Large intestine (tissue), 3 donors: ENCODE measurements around the gene WFDC1. TPM values are rescaled to one million over a fixed set of nuclear protein-coding genes. Genes with fewer than 3 reads are reported as not detected.

Experiments used
- DNase-seq, 2 donors: peaks; one replicate each; pipeline versions ENCODE4 v3.0.0 to v3.0.0-alpha.2; 2013
- H3K27ac ChIP-seq: one replicate; pipeline ENCODE4 v1.5.1; 2013; ENCODE audit warnings: low read length
- H3K27me3 ChIP-seq: 2 replicates; pipeline ENCODE4 v1.6.1; 2013; ENCODE audit warnings: low read length; ENCODE audit not compliant: control insufficient read depth, insufficient read depth
- H3K36me3 ChIP-seq: 2 replicates; pipeline ENCODE4 v1.6.1; 2013; ENCODE audit warnings: low read length; ENCODE audit not compliant: control insufficient read depth, insufficient read depth
- H3K4me1 ChIP-seq: one replicate; pipeline ENCODE4 v1.6.1; 2013; ENCODE audit warnings: low read length; ENCODE audit not compliant: control insufficient read depth, insufficient read depth
- H3K4me3 ChIP-seq: one replicate; pipeline ENCODE4 v1.5.1; 2013; ENCODE audit warnings: low read length
- H3K9me3 ChIP-seq: one replicate; pipeline ENCODE4 v1.6.1; 2013; ENCODE audit warnings: mild to moderate bottlenecking, low read depth, low read length, moderate library complexity; ENCODE audit not compliant: control insufficient read depth
- WGBS: methylation state at CpG from one replicate; pipeline ENCODE4 v1.1.5; 2013; ENCODE audit warnings: low lambda C conversion rate; ENCODE audit not compliant: insufficient coverage; 5-methylcytosine and 5-hydroxymethylcytosine counted together
- polyA plus RNA-seq: library from polyadenylated mRNA; unstranded; fragments of 120-200 nt; gene quantifications from one replicate; pipeline ENCODE4 v1.2.1, GENCODE V29; 2013

Gene WFDC1
- polyA plus RNA-seq, 1 donor: 18.6 TPM

DNA sequence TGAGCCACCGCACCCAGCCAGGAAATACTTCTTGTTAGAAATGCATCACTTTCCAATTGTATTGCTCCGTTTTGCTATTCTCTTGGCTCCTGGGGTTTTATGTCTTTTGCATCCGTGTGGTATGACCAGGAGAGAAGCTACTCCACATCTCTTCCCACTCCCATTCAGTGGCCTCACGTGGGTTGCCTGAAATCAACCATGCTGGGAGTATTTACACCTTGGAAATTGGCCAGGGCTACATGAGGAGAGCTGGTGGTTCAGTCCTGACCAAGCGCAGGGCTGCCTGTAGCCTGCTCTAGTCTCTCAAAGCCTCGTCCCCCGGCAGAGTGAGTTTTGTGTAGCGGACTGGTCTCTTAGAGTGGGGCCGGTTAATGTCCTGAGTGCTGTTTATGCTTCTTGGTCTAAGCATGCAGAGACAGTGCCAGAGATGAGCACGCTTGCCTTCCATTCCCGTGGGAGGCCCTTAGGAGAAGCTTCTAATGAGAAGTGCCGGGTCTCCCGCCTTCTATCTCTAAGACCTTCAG, 3.8 kb downstream of the WFDC1 start:
- no peak for DNase-seq
- Histone ChIP-seq H3K27me3 (peaks cover 21% of the 10 kb centered on the region), H3K36me3 (no peaks in the 10 kb centered on the region), H3K4me3 (no peak overlapping the region), H3K9me3 (no peaks in the 10 kb centered on the region), H3K4me1 (peaks cover 3% of the 10 kb centered on the region), H3K27ac (peak overlapping the region; percentile 35)
- no CpG with 5 or more reads among the region's 13 CpGs for WGBS

DNA sequence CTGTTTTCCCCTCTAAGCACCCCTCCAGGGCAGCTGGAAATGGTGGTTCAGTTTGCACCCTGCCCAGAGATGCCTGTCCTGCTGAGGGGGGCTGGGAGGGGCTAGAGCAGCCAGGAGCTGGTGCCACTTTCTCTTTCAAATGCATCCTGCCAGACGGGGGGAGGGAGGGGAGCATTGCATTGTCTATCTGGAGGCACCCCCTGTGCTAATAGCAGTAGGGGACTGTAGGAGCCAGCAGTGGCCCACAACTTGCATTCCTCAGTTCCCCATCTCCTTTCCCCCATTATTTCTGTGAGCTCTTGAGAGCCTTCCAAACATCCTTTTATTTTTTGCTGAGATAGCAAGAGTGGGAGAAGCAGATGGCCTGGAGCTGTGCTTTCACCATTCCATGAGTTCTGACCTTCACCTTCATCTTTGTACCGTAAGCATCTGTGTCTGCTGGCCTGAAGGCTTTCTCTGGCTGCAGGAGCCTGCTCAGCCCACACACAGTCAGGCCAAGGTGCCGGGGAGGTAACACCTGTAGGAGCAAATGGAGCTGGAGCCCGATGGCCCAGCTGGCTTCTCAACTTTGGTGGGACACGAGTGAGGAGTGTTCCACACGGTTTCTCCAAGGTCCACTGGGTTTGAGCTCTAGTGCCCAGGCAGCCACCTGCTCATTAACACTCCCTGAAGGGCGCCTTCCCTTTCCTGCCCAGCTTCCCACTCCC, 5.2 kb downstream of the WFDC1 start:
- Histone ChIP-seq H3K27ac (peak overlapping the region; percentile 44), H3K27me3 (peaks cover 17% of the 10 kb centered on the region), H3K9me3 (no peaks in the 10 kb centered on the region), H3K36me3 (no peaks in the 10 kb centered on the region), H3K4me1 (peaks cover 3% of the 10 kb centered on the region), H3K4me3 (no peak overlapping the region)
- no peak for DNase-seq
- no CpG with 5 or more reads among the region's 7 CpGs for WGBS

- Histone ChIP-seq H3K36me3 (no peaks in the 10 kb centered on the region), H3K27ac (peak overlapping the region; percentile 75), H3K4me1 (peaks cover 3% of the 10 kb centered on the region), H3K27me3 (peaks cover 8% of the 10 kb centered on the region), H3K9me3 (no peaks in the 10 kb centered on the region), H3K4me3 (no peak overlapping the region)
- DNase-seq: no peak
- 85% methylated on average over 2 of the region's 28 CpGs for WGBS
These were observed 7.7 kb downstream of the WFDC1 start for GRCh38 chr16:84302111-84302954.

DNA sequence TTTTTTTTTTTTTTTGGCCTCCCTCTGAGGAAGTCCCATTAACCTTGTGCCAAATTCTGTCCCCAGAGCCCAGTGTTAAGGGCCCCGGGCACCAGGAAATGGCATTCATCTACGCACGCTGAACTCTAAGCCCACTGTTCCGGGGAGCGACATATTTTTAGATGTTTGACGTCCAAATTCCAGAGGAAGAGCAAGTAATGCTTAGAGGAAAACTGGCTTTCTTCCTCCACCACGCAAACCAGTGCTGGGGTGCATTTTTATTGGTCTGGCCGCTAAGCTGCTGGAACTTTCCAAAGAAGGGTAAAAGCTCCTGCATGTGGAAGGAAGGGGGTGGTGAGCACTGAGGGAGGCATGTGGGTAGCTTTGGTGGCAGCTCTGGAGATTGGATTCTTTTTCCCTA, 8.3 kb downstream of the WFDC1 start:
- Histone ChIP-seq H3K36me3 (no peaks in the 10 kb centered on the region), H3K4me3 (no peak overlapping the region), H3K27me3 (peaks cover 8% of the 10 kb centered on the region), H3K9me3 (no peaks in the 10 kb centered on the region), H3K27ac (peak overlapping the region; percentile 75), H3K4me1 (no peaks in the 10 kb centered on the region)
- DNase-seq: peak in 1 of 2 donors; percentile 50
- WGBS: no CpG with 5 or more reads among the region's 8 CpGs

GRCh38 chr16:84303516-84303915, 8.8 kb downstream of the WFDC1 start:
- Histone ChIP-seq H3K4me3 (no peak overlapping the region), H3K4me1 (no peaks in the 10 kb centered on the region), H3K27me3 (peaks cover 8% of the 10 kb centered on the region), H3K27ac (peak overlapping the region; percentile 75), H3K36me3 (no peaks in the 10 kb centered on the region), H3K9me3 (no peaks in the 10 kb centered on the region)
- 82% methylated on average over 2 of the region's 7 CpGs for WGBS
- DNase-seq: no peak

GRCh38 chr16:84306564-84306963, 11.9 kb downstream of the WFDC1 start:
- no peaks in the 10 kb centered on the region for H3K36me3 ChIP-seq
- peaks cover 8% of the 10 kb centered on the region for H3K27me3 ChIP-seq
- no peaks in the 10 kb centered on the region for H3K9me3 ChIP-seq
- no CpG with 5 or more reads among the region's 3 CpGs for WGBS
- no peak overlapping the region for H3K4me3 ChIP-seq
- DNase-seq: no peak
- H3K4me1 ChIP-seq: no peaks in the 10 kb centered on the region
- H3K27ac ChIP-seq: no peak overlapping the region

- no peaks in the 10 kb centered on the region for H3K4me1 ChIP-seq
- H3K36me3 ChIP-seq: no peaks in the 10 kb centered on the region
- H3K27me3 ChIP-seq: peaks cover 8% of the 10 kb centered on the region
- no peaks in the 10 kb centered on the region for H3K9me3 ChIP-seq
- no peak overlapping the region for H3K27ac ChIP-seq
- no peak overlapping the region for H3K4me3 ChIP-seq
- DNase-seq: no peak
- WGBS: 67% methylated on average over 3 of the region's 22 CpGs
These were observed 12.7 kb downstream of the WFDC1 start for GRCh38 chr16:84307209-84307954.

DNA sequence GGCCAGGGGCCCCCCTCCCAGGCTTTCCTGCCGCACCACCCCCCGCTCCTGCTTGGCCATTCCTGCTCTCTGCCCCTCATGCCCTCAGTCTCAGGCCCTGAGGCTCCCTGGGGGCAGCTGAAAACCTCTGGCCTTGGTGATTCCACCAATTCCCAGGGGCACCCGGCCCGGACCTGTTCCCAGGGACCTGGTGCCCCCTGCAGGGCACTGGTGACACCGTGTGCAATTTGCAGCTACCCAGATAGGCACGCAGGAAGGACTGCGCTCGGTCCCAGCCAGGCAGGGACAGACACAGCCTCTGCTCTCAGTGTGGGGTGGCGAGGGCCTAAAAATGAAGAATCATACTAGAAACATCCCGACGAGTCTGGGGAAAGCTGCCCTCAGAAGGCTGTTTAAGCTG, 13.4 kb downstream of the WFDC1 start:
- no CpG with 5 or more reads among the region's 11 CpGs for WGBS
- Histone ChIP-seq H3K27ac (no peak overlapping the region), H3K4me3 (no peak overlapping the region), H3K27me3 (peaks cover 10% of the 10 kb centered on the region), H3K4me1 (no peaks in the 10 kb centered on the region), H3K36me3 (no peaks in the 10 kb centered on the region), H3K9me3 (no peaks in the 10 kb centered on the region)
- DNase-seq: no peak

- no peak for DNase-seq
- Histone ChIP-seq H3K27ac (no peak overlapping the region), H3K27me3 (peaks cover 12% of the 10 kb centered on the region), H3K36me3 (no peaks in the 10 kb centered on the region), H3K4me3 (no peak overlapping the region), H3K9me3 (no peaks in the 10 kb centered on the region), H3K4me1 (no peaks in the 10 kb centered on the region)
- no CpG with 5 or more reads among the region's 7 CpGs for WGBS
These were observed 16.0 kb downstream of the WFDC1 start for GRCh38 chr16:84310642-84311041.

DNA sequence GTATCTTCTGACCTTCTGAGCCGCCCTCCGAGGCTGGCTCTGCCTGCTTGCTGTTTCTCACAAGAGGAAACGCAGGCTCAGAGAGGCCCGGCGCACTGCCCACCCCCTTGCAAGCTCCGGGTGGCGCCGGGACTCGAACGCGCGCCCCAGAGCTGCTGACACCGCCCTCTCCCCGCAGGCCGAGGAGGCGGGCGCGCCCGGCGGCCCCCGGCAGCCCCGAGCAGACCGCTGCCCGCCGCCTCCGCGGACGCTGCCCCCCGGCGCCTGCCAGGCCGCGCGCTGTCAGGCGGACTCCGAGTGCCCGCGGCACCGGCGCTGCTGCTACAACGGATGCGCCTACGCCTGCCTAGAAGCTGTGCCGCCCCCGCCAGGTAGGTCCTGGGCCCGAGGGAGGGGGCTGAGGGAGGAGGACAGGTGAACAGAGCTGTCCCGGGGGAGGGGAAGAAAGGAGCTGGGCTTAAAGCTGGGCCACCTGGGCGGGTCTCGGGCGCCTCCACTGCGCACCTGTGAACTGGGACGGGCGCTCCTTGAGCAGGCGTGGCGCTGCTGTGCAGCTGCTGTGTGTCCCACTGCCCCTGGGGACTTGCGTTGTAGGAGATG, 18.2 kb downstream of the WFDC1 start:
- H3K4me1 ChIP-seq: no peaks in the 10 kb centered on the region
- H3K4me3 ChIP-seq: no peak overlapping the region
- peak; percentile 33 to 73 for DNase-seq
- no peak overlapping the region for H3K27ac ChIP-seq
- no peaks in the 10 kb centered on the region for H3K36me3 ChIP-seq
- peaks cover 12% of the 10 kb centered on the region for H3K27me3 ChIP-seq
- no CpG with 5 or more reads among the region's 55 CpGs for WGBS
- peaks cover 2% of the 10 kb centered on the region for H3K9me3 ChIP-seq
